GM18526 (cell line): Measurements from ENCODE around the gene IRAK3.

Source experiments
- POLR2A ChIP-seq: IDR thresholded peaks from 3 replicates; pipeline ENCODE4 v1.6.1; 2011; ENCODE audit not compliant: insufficient read length; ENCODE audit errors: extremely low read depth

Gene IRAK3

DNA sequence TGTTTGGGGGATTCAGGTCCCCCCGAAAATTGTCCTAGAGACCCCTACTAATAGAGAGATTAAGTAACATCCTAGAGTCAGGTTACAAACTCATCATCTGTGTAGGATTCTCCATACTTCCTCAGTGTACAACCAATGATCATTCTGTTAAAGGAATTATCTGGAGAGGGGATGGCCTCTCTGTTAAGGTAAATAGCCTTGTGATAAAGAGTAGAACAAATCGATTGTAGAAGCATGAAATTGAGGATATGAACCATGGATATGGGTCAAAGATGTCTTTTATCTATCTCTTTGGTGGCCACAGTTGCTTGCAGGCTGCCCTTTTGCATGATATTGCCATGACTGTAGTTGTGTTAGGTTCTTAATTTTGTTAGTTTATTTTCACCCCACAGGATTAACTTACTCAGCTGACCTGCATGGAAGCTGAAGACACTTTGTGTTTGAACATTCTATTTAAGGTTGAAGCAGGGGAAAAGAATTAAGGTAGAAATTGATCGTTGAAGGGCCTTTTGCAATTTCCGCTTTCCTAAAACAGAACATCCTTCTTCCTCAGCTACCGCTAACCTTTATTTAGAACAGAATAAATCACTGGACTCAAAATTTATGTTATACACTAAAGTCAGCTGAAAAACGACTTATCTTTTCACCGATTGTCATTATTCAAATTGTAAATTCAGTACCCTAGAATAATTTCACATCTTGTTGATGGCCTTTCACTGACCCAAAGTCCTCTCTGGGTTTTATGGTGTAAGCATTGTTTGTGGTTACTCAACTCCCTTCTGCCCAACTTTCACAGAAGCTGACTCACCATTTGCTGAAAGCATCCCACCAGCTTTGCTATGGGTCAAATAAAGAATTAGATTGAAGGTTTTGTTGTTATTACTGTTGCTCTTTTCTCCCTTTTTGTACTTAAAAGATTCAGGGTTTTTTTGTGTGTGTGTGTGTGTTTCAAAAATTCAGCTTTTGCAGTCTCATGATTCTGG lies 52.3 kb downstream of the IRAK3 start:
- TF ChIP-seq POLR2A: no peak

DNA sequence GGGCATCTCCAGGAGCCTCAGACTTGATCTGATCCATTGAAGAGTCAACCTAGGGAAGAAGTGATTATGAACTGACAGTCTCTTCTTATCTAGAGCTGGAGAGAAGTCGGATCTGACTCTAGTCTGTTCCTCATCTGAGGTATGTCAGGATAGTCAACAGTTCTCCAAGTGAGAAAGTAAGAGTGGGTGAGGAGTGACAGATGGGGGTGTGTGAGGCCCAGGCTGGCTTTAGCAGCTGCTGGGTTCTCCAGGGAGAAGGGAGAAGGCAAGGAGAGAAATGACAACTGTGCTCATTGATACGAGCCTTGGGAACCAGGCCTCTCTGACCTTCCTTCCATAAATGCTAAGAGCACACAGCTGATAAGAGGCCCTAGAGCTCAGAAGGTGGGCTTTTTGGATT lies 53.3 kb downstream of the IRAK3 start:
- no peak for TF ChIP-seq POLR2A

DNA sequence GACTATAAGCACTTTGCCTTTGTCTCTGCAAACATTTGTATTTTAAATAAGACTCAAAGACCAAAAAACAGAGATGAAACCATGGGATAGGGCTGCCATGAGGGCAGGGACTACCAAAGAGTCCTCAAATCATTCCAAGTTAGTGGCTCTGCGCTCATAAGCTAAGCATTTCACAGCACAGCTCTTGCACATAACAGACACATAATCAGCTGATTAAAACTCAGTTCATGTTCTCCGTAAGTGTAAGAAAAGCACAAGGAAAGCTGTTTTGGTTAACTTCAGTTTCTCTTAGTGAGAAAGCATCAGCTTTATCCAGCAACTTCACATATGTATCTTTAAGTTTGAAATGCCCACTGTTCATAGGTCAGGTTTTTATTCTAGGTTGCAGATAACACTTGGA lies 54.9 kb downstream of the IRAK3 start:
- TF ChIP-seq POLR2A: no peak

DNA sequence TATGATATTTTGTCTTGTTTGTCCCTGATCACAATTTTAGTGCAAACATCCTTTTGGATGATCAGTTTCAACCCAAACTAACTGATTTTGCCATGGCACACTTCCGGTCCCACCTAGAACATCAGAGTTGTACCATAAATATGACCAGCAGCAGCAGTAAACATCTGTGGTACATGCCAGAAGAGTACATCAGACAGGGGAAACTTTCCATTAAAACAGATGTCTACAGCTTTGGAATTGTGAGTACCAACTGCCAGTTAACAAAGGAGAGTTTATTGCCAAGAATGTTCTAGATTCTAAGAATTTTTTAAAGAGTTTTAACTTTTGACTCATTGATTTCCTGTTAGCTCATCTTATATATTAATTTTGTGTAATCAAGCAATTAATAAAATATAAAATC lies 55.4 kb downstream of the IRAK3 start:
- no peak for TF ChIP-seq POLR2A

DNA sequence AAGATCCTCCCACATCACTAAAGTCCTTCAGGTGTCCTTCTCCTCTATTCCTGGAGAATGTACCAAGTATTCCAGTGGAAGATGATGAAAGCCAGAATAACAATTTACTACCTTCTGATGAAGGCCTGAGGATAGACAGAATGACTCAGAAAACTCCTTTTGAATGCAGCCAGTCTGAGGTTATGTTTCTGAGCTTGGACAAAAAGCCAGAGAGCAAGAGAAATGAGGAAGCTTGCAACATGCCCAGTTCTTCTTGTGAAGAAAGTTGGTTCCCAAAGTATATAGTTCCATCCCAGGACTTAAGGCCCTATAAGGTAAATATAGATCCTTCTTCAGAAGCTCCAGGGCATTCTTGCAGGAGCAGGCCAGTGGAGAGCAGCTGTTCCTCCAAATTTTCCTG lies 58.7 kb downstream of the IRAK3 start:
- TF ChIP-seq POLR2A: no peak

DNA sequence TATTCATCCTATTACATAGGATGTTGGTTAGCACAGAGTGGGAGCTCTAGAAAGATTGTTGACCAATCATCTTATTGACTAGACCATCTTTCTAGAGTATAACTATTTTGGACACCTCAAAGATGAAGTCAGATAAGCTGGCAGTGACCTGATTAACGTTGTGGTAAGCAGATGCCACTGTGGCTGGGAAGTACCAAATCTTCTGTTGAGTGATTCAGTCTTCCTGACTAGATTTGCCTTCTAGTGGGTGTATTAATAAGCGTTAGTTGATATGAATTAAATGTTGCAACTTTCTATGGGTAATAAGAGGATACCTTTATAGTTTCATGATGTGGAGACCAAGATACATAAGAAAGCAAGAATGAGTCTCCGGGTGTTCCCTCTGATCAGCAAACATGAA lies 62.0 kb downstream of the IRAK3 start:
- TF ChIP-seq POLR2A: no peak

DNA sequence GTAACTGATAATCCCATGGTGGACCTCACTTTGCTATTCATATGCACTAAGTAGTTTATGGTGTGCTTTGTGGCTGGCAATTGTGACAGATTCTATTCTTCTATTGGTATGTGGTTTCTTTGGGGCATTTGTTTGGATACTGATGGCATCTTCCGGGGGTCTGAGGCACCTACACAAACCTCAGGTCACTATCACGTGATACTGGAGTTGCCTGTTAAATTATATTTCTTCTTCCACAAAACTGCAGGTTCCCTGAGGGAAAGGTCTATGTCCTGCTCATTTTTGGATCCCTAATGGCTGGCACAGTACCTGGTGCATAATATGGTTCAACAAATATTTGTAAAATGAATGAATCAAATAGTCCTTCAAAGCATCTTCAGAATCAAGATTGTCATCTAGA lies 63.8 kb downstream of the IRAK3 start:
- no peak for TF ChIP-seq POLR2A

DNA sequence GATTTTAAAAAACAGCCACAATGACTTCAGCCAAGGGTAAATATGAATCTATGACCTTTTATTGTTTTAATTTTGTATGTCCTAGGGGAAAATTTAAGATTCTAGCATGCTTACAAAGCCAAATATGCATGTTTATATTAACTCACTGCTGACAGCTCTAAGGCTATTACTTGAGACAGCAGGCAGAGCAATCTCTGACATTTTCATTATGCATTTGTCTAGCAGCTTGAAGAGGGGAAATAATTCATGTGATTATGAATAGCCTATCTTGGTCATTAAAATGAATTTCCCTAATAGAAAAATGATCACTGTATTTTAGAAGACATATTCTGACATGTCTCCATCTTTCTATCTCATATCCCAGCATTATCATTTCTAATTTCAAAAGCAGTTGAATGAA lies 66.7 kb downstream of the IRAK3 start:
- no peak for TF ChIP-seq POLR2A

DNA sequence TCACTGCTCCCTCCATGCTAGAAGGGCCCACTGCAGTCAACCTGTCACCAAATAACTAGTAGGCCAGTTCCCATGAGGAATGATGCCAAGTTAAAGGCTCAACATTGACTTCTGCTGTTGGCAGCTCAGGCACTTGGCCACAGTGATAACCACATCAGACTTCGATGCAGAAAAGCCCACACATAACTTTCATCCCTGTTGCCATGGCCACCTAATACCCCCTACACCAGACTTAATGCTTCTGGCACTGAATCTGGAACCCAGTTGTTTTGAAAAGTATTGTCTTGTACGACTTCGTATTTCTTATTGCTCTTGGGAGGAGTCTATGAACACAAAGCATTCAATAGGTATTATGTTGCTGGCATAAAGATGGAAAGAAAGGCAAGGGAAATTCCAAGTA lies 69.0 kb downstream of the IRAK3 start:
- no peak for TF ChIP-seq POLR2A

DNA sequence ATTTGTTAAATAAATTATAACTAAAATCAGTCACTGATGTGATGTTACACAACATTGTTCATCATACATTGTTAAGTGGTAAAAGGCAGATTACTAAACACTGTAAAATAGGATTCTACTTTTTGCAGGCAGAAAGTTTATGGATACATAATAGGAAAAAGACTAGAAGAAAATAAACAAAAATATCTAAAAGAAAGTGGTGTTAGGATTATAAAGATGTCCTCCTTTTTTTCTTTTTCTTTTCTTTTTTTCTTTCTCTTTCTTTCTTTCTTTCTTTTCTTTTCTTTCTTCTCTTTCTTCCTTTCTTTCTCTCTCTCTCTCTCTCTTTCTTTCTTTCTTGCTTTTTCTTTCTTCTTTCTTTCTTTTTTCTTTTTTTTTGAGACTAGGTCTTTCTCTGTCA lies 73.7 kb downstream of the IRAK3 start:
- TF ChIP-seq POLR2A: no peak

DNA sequence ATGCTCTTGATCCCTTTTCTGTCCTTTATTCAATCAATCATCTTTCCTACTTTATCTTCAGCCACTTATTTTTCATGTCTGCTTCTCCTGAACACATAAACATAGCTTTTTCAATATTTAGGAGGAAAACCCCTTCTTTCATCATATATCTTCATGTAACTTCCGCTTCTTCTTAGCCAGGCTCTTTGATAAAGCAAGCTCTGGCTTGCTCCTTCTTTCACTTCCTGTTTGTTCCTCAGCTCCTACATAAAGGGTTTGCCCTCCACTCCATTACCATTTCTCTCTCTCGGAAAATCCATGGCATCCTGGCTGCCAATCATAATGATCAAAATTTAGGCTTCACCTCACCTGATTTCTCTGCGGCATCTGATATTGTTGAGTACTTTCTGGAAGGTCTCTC lies 79.5 kb downstream of the IRAK3 start:
- TF ChIP-seq POLR2A: no peak

DNA sequence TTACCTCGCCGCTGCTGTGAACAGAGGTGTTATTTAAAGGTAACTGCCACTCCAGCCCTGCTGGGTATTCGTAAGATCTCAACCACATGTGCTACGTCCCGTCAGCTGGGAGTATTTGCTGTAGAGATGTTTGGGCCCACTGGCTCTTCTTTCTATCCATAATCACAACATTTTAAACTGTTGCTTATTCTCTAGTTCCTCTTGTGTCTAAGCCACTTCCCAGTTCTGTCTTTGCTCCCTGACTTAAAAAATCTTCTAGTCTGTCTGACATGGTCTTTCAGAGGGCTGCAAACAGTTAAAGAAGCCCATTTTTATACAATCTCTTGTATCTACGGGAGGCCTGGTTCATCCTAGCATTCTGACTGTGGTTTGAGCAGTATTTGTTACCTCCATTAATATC lies 80.1 kb downstream of the IRAK3 start:
- no peak for TF ChIP-seq POLR2A

DNA sequence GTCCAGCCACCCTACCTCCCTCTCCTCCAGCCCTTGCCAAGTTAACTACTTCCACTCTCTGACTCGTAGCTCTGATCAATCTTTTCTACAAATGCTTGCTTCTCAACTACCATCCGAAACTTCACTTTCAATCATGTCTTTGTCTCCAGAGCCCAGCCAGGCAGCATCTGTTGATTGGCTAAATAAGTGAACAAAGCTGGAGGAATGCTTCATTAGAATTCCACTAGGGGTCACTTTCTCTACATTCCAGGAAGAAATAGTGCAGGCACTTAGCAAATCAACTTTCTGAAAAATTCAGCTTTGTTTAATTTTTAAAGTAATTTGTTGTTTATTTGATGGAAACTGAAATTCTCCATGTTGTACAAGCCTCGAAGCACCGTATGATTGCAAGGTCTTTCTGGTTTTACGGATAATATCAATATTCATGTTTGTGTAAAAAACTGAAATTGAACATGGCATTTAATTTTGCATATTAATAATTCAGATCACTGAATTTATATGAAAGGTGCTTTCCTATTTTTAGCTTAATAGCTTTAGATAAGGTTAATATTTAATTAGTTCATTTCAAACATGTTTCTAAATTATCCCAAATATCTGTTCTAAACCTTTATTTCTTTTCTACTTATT lies 80.9 kb downstream of the IRAK3 start:
- TF ChIP-seq POLR2A: no peak

DNA sequence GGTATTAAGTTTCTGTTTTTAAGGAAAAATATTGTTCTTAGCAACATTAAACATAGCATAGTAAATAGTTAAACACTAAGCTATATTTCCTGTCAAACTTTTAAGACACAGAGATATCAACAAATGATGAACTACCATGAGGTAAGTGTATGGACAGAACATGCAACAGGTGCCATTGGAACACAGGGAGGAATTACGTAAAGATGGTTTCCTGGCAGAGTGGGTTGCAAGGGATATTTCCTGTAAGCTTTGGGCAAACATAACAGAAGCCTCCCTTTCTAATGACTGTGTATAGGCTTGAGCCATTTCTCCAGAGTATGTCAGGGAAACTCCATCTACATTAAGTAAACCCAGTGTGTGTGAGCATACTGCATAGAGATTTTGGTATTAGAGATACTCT lies 81.6 kb downstream of the IRAK3 start:
- TF ChIP-seq POLR2A: no peak

DNA sequence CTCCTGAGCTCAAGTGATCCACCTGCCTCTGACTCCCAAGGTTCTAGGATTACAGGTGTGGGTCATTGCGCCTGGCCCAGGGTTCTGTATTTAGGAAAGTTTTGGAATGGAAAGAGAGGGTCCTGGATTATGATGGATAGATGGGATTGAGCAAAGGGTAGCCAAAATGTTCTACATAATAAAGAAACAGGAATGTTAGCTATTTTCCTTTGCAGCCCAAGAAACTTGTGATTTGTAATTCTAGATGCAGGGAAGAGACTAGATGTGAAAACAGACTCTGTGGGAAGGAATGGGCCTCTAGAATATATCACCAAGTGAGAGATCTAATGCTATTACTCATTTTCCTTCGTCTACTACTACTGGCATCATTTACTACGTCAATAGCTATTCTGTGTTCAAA lies 83.6 kb downstream of the IRAK3 start:
- TF ChIP-seq POLR2A: no peak

DNA sequence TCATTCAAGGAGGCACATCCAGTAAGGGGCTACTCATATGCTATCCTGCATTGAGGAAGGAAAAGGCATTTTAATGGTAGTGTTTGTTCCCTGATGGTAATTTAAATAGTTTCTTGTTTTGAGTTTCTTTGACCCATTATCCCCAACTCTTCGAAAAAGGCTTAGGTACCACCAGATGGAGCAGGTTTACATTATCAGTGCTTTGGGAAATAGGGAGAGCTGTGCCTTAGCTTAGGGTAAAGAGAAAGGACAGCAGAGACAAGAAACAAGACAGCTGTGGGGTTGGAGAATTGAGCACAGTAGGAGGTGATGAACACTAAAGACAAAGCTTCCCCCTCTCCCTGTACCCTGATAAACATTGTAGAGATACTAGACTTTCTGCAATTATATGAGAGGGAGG lies 84.1 kb downstream of the IRAK3 start:
- no peak for TF ChIP-seq POLR2A
